ENCODE results near the gene SLC4A4. TPM values are rescaled to one million over a fixed set of nuclear protein-coding genes. Genes with fewer than 3 reads are reported as not detected.

SLC4A4 gene
- total RNA-seq, 1 donor from 2014 or later: 281 TPM

DNA sequence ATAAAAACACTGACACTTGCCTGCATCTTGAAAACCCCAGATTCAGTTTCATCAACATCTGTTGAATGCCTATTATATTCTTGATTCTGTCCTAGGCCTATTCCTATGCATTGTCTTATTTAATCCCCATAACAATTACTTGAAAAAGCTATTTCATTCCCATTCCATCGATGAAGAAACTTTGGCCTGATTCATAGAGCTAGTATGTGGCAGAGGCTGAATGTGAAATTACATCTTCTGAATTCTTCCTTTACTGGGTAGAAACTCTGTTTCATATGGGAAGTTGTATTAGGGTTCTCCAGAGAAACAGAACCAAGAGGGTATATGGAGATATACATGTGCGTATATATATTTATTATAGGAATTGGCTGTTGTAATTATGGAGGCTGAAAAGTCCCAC, 35.0 kb upstream of the SLC4A4 start:
- DNase-seq (ENCODE audit: low spot score, unreplicated experiment): no peak
- Mint-ChIP-seq H3K36me3 (ENCODE audit: insufficient read depth) (peaks cover 27% of the 10 kb centered on the region), H3K4me3 (ENCODE audit: low read depth) (no peak overlapping the region), H3K9me3 (ENCODE audit: low read depth) (no peaks in the 10 kb centered on the region), H3K27me3 (no peaks in the 10 kb centered on the region), H3K27ac (peak overlapping the region; percentile 57), H3K4me1 (ENCODE audit: low read depth) (peaks cover 38% of the 10 kb centered on the region)
- no peak for TF ChIP-seq CTCF (IDR thresholded peaks at IDR 0.05; ENCODE audit: unreplicated experiment)

- Mint-ChIP-seq H3K36me3 (ENCODE audit: insufficient read depth) (peaks cover 32% of the 10 kb centered on the region), H3K4me3 (ENCODE audit: low read depth) (no peak overlapping the region), H3K27me3 (no peaks in the 10 kb centered on the region), H3K27ac (peak overlapping the region; percentile 57), H3K9me3 (ENCODE audit: low read depth) (no peaks in the 10 kb centered on the region), H3K4me1 (ENCODE audit: low read depth) (peaks cover 37% of the 10 kb centered on the region)
- DNase-seq (ENCODE audit: low spot score, unreplicated experiment): no peak
- TF ChIP-seq CTCF (IDR thresholded peaks at IDR 0.05; ENCODE audit: unreplicated experiment): no peak
Observed at GRCh38 chr4:71304289-71304850, 34.5 kb upstream of the SLC4A4 start.

- no peak for DNase-seq (ENCODE audit: low spot score, unreplicated experiment)
- Mint-ChIP-seq H3K4me3 (ENCODE audit: low read depth) (no peak overlapping the region), H3K9me3 (ENCODE audit: low read depth) (peaks cover 18% of the 10 kb centered on the region), H3K36me3 (ENCODE audit: insufficient read depth) (peaks cover 53% of the 10 kb centered on the region), H3K4me1 (ENCODE audit: low read depth) (peaks cover 22% of the 10 kb centered on the region), H3K27ac (no peak overlapping the region), H3K27me3 (no peaks in the 10 kb centered on the region)
- no peak for TF ChIP-seq CTCF (IDR thresholded peaks at IDR 0.05; ENCODE audit: unreplicated experiment)
Observed at GRCh38 chr4:71307729-71308128, 31.1 kb upstream of the SLC4A4 start.

GRCh38 chr4:71322425-71322824, 16.4 kb upstream of the SLC4A4 start:
- DNase-seq (ENCODE audit: low spot score, unreplicated experiment): no peak
- Mint-ChIP-seq H3K4me1 (ENCODE audit: low read depth) (peaks cover 36% of the 10 kb centered on the region), H3K27me3 (no peaks in the 10 kb centered on the region), H3K27ac (no peak overlapping the region), H3K36me3 (ENCODE audit: insufficient read depth) (peaks cover 7% of the 10 kb centered on the region), H3K9me3 (ENCODE audit: low read depth) (no peaks in the 10 kb centered on the region), H3K4me3 (ENCODE audit: low read depth) (no peak overlapping the region)
- no peak for TF ChIP-seq CTCF (IDR thresholded peaks at IDR 0.05; ENCODE audit: unreplicated experiment)

- Mint-ChIP-seq H3K27me3 (no peaks in the 10 kb centered on the region), H3K4me3 (ENCODE audit: low read depth) (no peak overlapping the region), H3K4me1 (ENCODE audit: low read depth) (peaks cover 21% of the 10 kb centered on the region), H3K27ac (peak overlapping the region; percentile 91), H3K36me3 (ENCODE audit: insufficient read depth) (peaks cover 47% of the 10 kb centered on the region), H3K9me3 (ENCODE audit: low read depth) (peaks cover 18% of the 10 kb centered on the region)
- DNase-seq (ENCODE audit: low spot score, unreplicated experiment): no peak
- no peak for TF ChIP-seq CTCF (IDR thresholded peaks at IDR 0.05; ENCODE audit: unreplicated experiment)
Observed at GRCh38 chr4:71333368-71333767, 5.5 kb upstream of the SLC4A4 start.

Data from progenitor cell of endocrine pancreas (in vitro differentiated cells).